ENCODE measurements around the gene PLPPR1. TPM values are rescaled to one million over a fixed set of nuclear protein-coding genes. Genes with fewer than 3 reads are reported as not detected.
A peak's percentile ranks its signal among the peaks of the same experiment; 100 is the strongest.

The PLPPR1 gene
- polyA plus RNA-seq, 1 of the 3 experiments (the other 2 are of a cell fraction) = not detected

DNA sequence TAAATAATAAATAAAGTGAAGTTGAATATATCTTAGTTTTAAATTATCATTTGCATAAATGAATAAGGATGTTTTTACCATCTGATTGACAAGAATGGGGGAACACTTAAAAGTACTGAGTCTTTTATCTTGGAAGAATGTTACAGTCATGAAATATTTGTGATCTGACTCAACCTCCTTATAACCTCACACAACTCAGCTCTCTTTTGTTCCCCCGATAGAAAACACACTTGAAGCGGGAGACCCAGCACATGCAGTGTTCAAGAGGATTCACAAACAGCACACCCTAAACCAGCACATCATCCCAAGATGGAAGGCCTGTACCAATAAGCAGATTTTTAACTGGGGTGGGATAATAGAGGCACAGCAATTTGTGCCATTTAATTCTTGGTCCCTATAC is 340.8 kb downstream of the PLPPR1 start (continued):
- TF ChIP-seq, protein P1, sequence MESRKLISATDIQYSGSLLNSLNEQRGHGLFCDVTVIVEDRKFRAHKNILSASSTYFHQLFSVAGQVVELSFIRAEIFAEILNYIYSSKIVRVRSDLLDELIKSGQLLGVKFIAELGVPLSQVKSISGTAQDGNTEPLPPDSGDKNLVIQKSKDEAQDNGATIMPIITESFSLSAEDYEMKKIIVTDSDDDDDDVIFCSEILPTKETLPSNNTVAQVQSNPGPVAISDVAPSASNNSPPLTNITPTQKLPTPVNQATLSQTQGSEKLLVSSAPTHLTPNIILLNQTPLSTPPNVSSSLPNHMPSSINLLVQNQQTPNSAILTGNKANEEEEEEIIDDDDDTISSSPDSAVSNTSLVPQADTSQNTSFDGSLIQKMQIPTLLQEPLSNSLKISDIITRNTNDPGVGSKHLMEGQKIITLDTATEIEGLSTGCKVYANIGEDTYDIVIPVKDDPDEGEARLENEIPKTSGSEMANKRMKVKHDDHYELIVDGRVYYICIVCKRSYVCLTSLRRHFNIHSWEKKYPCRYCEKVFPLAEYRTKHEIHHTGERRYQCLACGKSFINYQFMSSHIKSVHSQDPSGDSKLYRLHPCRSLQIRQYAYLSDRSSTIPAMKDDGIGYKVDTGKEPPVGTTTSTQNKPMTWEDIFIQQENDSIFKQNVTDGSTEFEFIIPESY (IDR thresholded peaks at IDR 0.05; ENCODE audit: borderline replicate concordance, low read depth) = no peak
- TF ChIP-seq TEAD4 (IDR thresholded peaks at IDR 0.05; ENCODE audit: borderline replicate concordance, insufficient read depth) = 0 out of 2 replicates have a peak, but pooled peaks have one; percentile 13
- no peak for TF ChIP-seq RXRA (IDR thresholded peaks at IDR 0.05; ENCODE audit: borderline replicate concordance, low read depth)
- no peak for TF ChIP-seq ELF1 (IDR thresholded peaks at IDR 0.05)
- TF ChIP-seq SMC3 (IDR thresholded peaks at IDR 0.05; ENCODE audit: low read depth, low read length) = no peak
- TF ChIP-seq GABPA (IDR thresholded peaks at IDR 0.05; ENCODE audit: low read depth) = no peak
- no peak for TF ChIP-seq MXI1 (IDR thresholded peaks at IDR 0.05; ENCODE audit: low read depth, low read length)
- TF ChIP-seq RFX5 (IDR thresholded peaks at IDR 0.05; ENCODE audit: low read length) = no peak
- TF ChIP-seq NRF1 (IDR thresholded peaks at IDR 0.05; ENCODE audit: low read depth, low read length) = no peak
- TF ChIP-seq MAX (IDR thresholded peaks at IDR 0.05; ENCODE audit: low read depth) = 0 out of 2 replicates have a peak, but pooled peaks have one; percentile 33
- TF ChIP-seq JUND (IDR thresholded peaks at IDR 0.05) = no peak
- no peak for TF ChIP-seq TAF1 (IDR thresholded peaks at IDR 0.05; ENCODE audit: borderline replicate concordance, low read depth, low read length)
- no peak for TF ChIP-seq RAD21 (IDR thresholded peaks at IDR 0.05; ENCODE audit: low read length)
- TF ChIP-seq POLR2AphosphoS5 (IDR thresholded peaks at IDR 0.05; ENCODE audit: low read depth, low read length) = no peak
- TF ChIP-seq EZH2phosphoT487 (IDR thresholded peaks at IDR 0.05; ENCODE audit: borderline replicate concordance, low read depth) = no peak
- TF ChIP-seq CHD2 (IDR thresholded peaks at IDR 0.05; ENCODE audit: low read length, partially characterized antibody) = no peak
- TF ChIP-seq RCOR1 (IDR thresholded peaks at IDR 0.05; ENCODE audit: low read length) = no peak
- TF ChIP-seq TCF12 (IDR thresholded peaks at IDR 0.05) = peak; percentile 15; the same call in 1 of the 2 replicates
- TF ChIP-seq YY1 (IDR thresholded peaks at IDR 0.05; ENCODE audit: low read depth) = no peak
- TF ChIP-seq FOXJ3 (CRISPR knock-in tag; IDR thresholded peaks at IDR 0.05) = no peak
- TF ChIP-seq GATA2 (CRISPR knock-in tag; IDR thresholded peaks at IDR 0.05) = no peak
- TF ChIP-seq USF2 (IDR thresholded peaks at IDR 0.05; ENCODE audit: borderline replicate concordance, low read depth, low read length) = no peak
